SK-N-SH treated with all-trans-retinoic acid at 6 μM for 48 hours (cell line): ENCODE data around the gene EP400.

Source experiments
- ATAC-seq: fragments of 200-7000 bp; cut with Tn5 transposase; 3 replicates; pipeline ENCODE4 v1.9.1; 2020; ENCODE audit warnings: mild to moderate bottlenecking, moderate library complexity
- ARNTL ChIP-seq: fragments of 450-650 bp; formaldehyde crosslinking; IDR thresholded peaks from 2 replicates; pipeline ENCODE4 v1.5.0; 2020; ENCODE audit warnings: low read depth, mild to moderate bottlenecking, moderate library complexity, borderline replicate concordance
- CSDC2 ChIP-seq: fragments of 250-450 bp; sonication (Bioruptor Pico); IDR thresholded peaks from 2 replicates; pipeline ENCODE4 v1.5.0; 2020; ENCODE audit warnings: mild to moderate bottlenecking, moderate library complexity
- ESRRG ChIP-seq: fragments of 250-450 bp; sonication (Bioruptor Pico); IDR thresholded peaks from 2 replicates; pipeline ENCODE4 v1.6.1; 2021; ENCODE audit warnings: mild to moderate bottlenecking
- GLIS3 ChIP-seq: fragments of 250-450 bp; sonication (Bioruptor Pico); IDR thresholded peaks from 2 replicates; pipeline ENCODE4 v1.5.0; 2020; ENCODE audit warnings: mild to moderate bottlenecking, moderate library complexity
- ISL1 ChIP-seq: fragments of 250-450 bp; sonication (Bioruptor Pico); IDR thresholded peaks from 2 replicates; pipeline ENCODE4 v2.1.2; 2022; ENCODE audit warnings: mild to moderate bottlenecking, moderate library complexity
- RARB ChIP-seq: fragments of 250-450 bp; sonication (Bioruptor Pico); IDR thresholded peaks from 2 replicates; pipeline ENCODE4 v1.8.0; 2021; ENCODE audit warnings: mild to moderate bottlenecking, moderate library complexity
- TOX ChIP-seq: fragments of 250-450 bp; sonication (Bioruptor Pico); IDR thresholded peaks from 2 replicates; pipeline ENCODE4 v1.8.0; 2021; ENCODE audit warnings: mild to moderate bottlenecking, moderate library complexity, borderline replicate concordance
- ZC3H10 ChIP-seq: fragments of 250-450 bp; sonication (Bioruptor Pico); IDR thresholded peaks from 2 replicates; pipeline ENCODE4 v1.5.1; 2021; ENCODE audit warnings: mild to moderate bottlenecking, moderate library complexity
- ZFP30 ChIP-seq: fragments of 450-650 bp; formaldehyde crosslinking; IDR thresholded peaks from 2 replicates; pipeline ENCODE4 v1.5.0; 2022; ENCODE audit warnings: mild to moderate bottlenecking, moderate library complexity
- ZNF565 ChIP-seq: fragments of 450-650 bp; formaldehyde crosslinking; conservative IDR thresholded peaks from 2 replicates; pipeline ENCODE4 v1.5.0; 2020; ENCODE audit warnings: low read depth, mild to moderate bottlenecking, moderate library complexity
- ZNF70 ChIP-seq: fragments of 450-650 bp; formaldehyde crosslinking; IDR thresholded peaks from 2 replicates; pipeline ENCODE4 v1.5.0; 2020; ENCODE audit warnings: mild to moderate bottlenecking, moderate library complexity
- ZNF8 ChIP-seq: fragments of 450-650 bp; formaldehyde crosslinking; IDR thresholded peaks from 2 replicates; pipeline ENCODE4 v1.5.0; 2020; ENCODE audit warnings: mild to moderate bottlenecking, moderate library complexity
- TF ChIP-seq, protein P1 (sequence below): fragments of 250-450 bp; sonication (Bioruptor Pico); IDR thresholded peaks from 2 replicates; pipeline ENCODE4 v1.5.1; 2021; ENCODE audit warnings: mild to moderate bottlenecking, moderate library complexity
- TF ChIP-seq, protein P2 (sequence below): fragments of 250-450 bp; sonication (Bioruptor Pico); IDR thresholded peaks from 2 replicates; pipeline ENCODE4 v1.8.0; 2021; ENCODE audit warnings: low read depth, mild to moderate bottlenecking, moderate library complexity, borderline replicate concordance
- TF ChIP-seq, protein P3 (sequence below): fragments of 250-450 bp; sonication (Bioruptor Pico); IDR thresholded peaks from 2 replicates; pipeline ENCODE4 v1.8.0; 2020; ENCODE audit warnings: mild to moderate bottlenecking, moderate library complexity, borderline replicate concordance
- TF ChIP-seq, protein P4 (sequence below): fragments of 250-450 bp; sonication (Bioruptor Pico); IDR thresholded peaks from 2 replicates; pipeline ENCODE4 v1.5.0; 2020; ENCODE audit warnings: mild to moderate bottlenecking, moderate library complexity
- TF ChIP-seq, protein P5 (sequence below): fragments of 250-450 bp; sonication (Bioruptor Pico); IDR thresholded peaks from 2 replicates; pipeline ENCODE4 v1.5.1; 2020; ENCODE audit warnings: low read depth, mild to moderate bottlenecking, moderate library complexity

EP400 gene

DNA sequence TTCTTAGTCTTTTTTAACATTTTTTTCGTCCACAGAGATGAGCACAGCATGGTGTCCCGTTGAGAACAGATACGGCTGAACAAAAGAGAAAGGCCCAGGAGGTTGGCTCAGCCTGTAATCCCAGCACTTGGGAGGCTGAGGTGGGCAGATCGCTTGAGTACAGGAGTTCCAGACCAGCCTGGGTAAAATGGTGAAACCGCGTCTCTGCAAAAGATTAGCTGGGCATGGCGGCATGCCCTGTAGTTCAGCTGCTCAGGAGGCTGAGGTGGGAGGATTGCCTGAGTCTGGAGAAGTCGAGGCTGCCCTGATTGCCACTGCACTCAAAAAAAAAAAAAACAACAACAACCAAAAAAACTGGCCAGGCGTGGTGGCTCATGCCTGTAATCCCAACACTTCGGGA lies 5.9 kb upstream of the EP400 start (continued):
- TF ChIP-seq, protein P1, sequence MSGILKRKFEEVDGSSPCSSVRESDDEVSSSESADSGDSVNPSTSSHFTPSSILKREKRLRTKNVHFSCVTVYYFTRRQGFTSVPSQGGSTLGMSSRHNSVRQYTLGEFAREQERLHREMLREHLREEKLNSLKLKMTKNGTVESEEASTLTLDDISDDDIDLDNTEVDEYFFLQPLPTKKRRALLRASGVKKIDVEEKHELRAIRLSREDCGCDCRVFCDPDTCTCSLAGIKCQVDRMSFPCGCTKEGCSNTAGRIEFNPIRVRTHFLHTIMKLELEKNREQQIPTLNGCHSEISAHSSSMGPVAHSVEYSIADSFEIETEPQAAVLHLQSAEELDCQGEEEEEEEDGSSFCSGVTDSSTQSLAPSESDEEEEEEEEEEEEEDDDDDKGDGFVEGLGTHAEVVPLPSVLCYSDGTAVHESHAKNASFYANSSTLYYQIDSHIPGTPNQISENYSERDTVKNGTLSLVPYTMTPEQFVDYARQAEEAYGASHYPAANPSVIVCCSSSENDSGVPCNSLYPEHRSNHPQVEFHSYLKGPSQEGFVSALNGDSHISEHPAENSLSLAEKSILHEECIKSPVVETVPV (CRISPR knock-in tag) = no peak
- no peak for TF ChIP-seq ZNF70

DNA sequence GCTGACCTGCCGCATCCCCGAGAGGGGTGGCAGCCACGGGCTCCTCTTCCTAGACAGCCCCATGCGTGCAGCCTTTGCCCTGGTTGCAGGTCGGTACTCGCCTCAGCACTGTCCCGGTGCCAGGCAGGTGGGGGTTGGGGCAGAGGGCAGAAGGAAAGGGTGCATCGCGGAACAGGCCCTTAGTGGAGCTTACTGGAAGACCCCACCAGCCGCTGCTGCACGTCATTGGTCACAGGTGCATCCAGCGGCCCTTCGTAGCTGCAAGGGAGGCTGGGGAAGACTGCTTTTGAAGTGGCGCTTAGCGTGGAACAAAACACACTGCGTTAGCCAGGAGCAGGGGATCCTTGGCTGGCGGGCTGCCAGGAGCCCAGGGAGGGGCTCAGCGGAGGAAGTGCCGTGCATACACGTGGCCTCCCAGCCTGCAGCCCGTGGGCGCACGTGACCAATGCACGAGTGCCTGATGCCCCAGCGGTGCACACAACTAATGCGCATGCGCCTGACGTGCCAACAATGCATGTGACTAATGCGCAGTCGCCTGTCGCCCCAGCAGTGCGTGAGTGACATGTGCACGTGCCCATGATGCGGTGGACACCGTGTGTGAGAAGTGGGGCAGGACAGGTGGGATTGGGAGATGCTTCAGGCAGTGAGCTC lies 5.0 kb upstream of the EP400 start:
- ATAC-seq = no peak; the same call in 2 of the 3 replicates
- TF ChIP-seq ZNF565 (CRISPR knock-in tag) = no peak
- TF ChIP-seq, protein P2, sequence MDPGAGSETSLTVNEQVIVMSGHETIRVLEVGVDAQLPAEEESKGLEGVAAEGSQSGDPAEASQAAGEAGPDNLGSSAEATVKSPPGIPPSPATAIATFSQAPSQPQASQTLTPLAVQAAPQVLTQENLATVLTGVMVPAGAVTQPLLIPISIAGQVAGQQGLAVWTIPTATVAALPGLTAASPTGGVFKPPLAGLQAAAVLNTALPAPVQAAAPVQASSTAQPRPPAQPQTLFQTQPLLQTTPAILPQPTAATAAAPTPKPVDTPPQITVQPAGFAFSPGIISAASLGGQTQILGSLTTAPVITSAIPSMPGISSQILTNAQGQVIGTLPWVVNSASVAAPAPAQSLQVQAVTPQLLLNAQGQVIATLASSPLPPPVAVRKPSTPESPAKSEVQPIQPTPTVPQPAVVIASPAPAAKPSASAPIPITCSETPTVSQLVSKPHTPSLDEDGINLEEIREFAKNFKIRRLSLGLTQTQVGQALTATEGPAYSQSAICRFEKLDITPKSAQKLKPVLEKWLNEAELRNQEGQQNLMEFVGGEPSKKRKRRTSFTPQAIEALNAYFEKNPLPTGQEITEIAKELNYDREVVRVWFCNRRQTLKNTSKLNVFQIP (CRISPR knock-in tag) = no peak
- no peak for TF ChIP-seq CSDC2
- no peak for TF ChIP-seq ZNF8 (CRISPR knock-in tag)
- no peak for TF ChIP-seq ESRRG (CRISPR knock-in tag)
- TF ChIP-seq GLIS3 (CRISPR knock-in tag) = no peak
- TF ChIP-seq, all 23 proteins: peak for 0

DNA sequence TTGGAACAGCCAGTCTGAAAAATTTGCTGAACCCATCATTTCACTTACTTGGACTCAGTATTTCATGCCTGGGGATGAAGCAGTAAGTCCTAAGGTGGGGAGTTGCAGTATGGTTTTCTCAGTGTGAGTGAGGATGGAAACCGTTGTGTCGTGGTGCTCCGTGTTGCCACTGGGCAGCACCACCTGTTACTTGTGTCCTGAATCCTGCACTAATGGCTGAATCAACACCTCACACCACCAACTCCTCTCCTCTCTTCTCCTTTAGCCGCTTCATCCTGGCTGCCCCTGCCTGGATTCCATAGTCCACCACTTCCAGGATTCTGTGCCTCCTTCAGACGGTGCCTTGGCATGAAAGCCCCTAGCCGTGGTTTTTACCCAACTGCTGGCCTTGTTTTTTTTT lies 3.0 kb upstream of the EP400 start:
- TF ChIP-seq ZFP30 (CRISPR knock-in tag) = no peak
- TF ChIP-seq, protein P2 (CRISPR knock-in tag) = no peak
- TF ChIP-seq, protein P3, sequence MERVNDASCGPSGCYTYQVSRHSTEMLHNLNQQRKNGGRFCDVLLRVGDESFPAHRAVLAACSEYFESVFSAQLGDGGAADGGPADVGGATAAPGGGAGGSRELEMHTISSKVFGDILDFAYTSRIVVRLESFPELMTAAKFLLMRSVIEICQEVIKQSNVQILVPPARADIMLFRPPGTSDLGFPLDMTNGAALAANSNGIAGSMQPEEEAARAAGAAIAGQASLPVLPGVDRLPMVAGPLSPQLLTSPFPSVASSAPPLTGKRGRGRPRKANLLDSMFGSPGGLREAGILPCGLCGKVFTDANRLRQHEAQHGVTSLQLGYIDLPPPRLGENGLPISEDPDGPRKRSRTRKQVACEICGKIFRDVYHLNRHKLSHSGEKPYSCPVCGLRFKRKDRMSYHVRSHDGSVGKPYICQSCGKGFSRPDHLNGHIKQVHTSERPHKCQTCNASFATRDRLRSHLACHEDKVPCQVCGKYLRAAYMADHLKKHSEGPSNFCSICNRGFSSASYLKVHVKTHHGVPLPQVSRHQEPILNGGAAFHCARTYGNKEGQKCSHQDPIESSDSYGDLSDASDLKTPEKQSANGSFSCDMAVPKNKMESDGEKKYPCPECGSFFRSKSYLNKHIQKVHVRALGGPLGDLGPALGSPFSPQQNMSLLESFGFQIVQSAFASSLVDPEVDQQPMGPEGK = no peak
- TF ChIP-seq ARNTL (CRISPR knock-in tag) = no peak
- TF ChIP-seq ZNF70 = no peak
- TF ChIP-seq ZC3H10 (CRISPR knock-in tag) = no peak
- no peak for TF ChIP-seq GLIS3 (CRISPR knock-in tag)
- TF ChIP-seq RARB (CRISPR knock-in tag) = no peak
- TF ChIP-seq CSDC2 = no peak
- TF ChIP-seq, all 23 proteins: peak for 0
- ATAC-seq = no peak

DNA sequence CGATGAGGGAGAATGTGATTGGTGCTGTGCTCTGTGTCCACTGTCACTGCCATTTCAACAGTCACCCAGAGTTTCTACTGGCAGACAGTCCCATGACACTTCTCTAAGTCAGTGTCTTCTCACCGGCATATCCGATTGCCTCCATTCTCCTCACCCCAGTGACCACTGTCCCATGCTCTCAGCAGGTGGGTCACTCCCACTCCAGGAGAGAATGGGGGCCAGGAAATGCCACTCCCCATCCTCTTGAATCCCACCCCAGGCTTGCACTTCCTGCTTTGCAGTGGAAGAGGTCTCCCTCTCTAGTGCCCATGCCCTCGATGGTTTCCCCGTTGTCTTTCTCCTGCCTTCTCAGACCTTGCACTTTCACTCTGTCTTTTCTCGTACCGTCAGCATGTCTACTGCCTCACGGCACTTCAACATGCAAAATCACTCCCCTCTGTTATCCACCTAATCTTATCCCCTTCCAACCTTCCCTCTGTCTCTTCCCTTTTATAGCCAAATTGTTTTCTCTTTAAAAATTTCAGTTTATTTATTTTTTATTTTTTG lies 2.2 kb upstream of the EP400 start:
- TF ChIP-seq ZNF70 = no peak
- no peak for TF ChIP-seq ISL1 (CRISPR knock-in tag)
- TF ChIP-seq, protein P1 (CRISPR knock-in tag) = no peak
- TF ChIP-seq, protein P4, sequence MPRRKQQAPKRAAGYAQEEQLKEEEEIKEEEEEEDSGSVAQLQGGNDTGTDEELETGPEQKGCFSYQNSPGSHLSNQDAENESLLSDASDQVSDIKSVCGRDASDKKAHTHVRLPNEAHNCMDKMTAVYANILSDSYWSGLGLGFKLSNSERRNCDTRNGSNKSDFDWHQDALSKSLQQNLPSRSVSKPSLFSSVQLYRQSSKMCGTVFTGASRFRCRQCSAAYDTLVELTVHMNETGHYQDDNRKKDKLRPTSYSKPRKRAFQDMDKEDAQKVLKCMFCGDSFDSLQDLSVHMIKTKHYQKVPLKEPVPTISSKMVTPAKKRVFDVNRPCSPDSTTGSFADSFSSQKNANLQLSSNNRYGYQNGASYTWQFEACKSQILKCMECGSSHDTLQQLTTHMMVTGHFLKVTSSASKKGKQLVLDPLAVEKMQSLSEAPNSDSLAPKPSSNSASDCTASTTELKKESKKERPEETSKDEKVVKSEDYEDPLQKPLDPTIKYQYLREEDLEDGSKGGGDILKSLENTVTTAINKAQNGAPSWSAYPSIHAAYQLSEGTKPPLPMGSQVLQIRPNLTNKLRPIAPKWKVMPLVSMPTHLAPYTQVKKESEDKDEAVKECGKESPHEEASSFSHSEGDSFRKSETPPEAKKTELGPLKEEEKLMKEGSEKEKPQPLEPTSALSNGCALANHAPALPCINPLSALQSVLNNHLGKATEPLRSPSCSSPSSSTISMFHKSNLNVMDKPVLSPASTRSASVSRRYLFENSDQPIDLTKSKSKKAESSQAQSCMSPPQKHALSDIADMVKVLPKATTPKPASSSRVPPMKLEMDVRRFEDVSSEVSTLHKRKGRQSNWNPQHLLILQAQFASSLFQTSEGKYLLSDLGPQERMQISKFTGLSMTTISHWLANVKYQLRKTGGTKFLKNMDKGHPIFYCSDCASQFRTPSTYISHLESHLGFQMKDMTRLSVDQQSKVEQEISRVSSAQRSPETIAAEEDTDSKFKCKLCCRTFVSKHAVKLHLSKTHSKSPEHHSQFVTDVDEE (CRISPR knock-in tag) = no peak
- TF ChIP-seq, protein P5, sequence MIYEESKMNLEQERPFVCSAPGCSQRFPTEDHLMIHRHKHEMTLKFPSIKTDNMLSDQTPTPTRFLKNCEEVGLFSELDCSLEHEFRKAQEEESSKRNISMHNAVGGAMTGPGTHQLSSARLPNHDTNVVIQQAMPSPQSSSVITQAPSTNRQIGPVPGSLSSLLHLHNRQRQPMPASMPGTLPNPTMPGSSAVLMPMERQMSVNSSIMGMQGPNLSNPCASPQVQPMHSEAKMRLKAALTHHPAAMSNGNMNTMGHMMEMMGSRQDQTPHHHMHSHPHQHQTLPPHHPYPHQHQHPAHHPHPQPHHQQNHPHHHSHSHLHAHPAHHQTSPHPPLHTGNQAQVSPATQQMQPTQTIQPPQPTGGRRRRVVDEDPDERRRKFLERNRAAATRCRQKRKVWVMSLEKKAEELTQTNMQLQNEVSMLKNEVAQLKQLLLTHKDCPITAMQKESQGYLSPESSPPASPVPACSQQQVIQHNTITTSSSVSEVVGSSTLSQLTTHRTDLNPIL (CRISPR knock-in tag) = no peak
- no peak for TF ChIP-seq ZNF8 (CRISPR knock-in tag)
- no peak for TF ChIP-seq TOX (CRISPR knock-in tag)
- no peak for TF ChIP-seq ESRRG (CRISPR knock-in tag)
- ATAC-seq = no peak
